Measurements from ENCODE around the gene ARHGAP10.
A peak's percentile ranks its signal among the peaks of the same experiment; 100 is the strongest.
"Not testable (repeated sequence)": the region's sequence is repeated elsewhere in the genome, so short reads cannot be mapped to it uniquely, and the experiment has no call there.

The ARHGAP10 gene

GRCh38 chr4:147847751-147848590 lies 116.1 kb downstream of the ARHGAP10 start:
- no peak for DNase-seq (ENCODE audit: low read depth)

- no peak for DNase-seq (ENCODE audit: low read depth)
Measured at GRCh38 chr4:147848634-147849033, 116.7 kb downstream of the ARHGAP10 start.

GRCh38 chr4:147851135-147851534 lies 119.2 kb downstream of the ARHGAP10 start:
- DNase-seq (ENCODE audit: low read depth): no peak

- no peak for DNase-seq (ENCODE audit: low read depth)
Measured at GRCh38 chr4:147853706-147854105, 121.8 kb downstream of the ARHGAP10 start.

- no peak for DNase-seq (ENCODE audit: low read depth)
Measured at GRCh38 chr4:147854154-147854553, 122.3 kb downstream of the ARHGAP10 start.

GRCh38 chr4:147855571-147856009 lies 123.7 kb downstream of the ARHGAP10 start:
- no peak for DNase-seq (ENCODE audit: low read depth)

- DNase-seq (ENCODE audit: low read depth): no peak
Measured at GRCh38 chr4:147860960-147861359, 129.1 kb downstream of the ARHGAP10 start.

GRCh38 chr4:147862043-147862692 lies 130.3 kb downstream of the ARHGAP10 start:
- DNase-seq (ENCODE audit: low read depth): no peak

- DNase-seq (ENCODE audit: low read depth): no peak
Measured at GRCh38 chr4:147863111-147863747, 131.3 kb downstream of the ARHGAP10 start.

- DNase-seq (ENCODE audit: low read depth): no peak
Measured at GRCh38 chr4:147863808-147864472, 132.1 kb downstream of the ARHGAP10 start.

- DNase-seq (ENCODE audit: low read depth): no peak
Measured at GRCh38 chr4:147864607-147865006, 132.7 kb downstream of the ARHGAP10 start.

- no peak for DNase-seq (ENCODE audit: low read depth)
Measured at GRCh38 chr4:147865926-147866325, 134.0 kb downstream of the ARHGAP10 start.

GRCh38 chr4:147866532-147867271 lies 134.8 kb downstream of the ARHGAP10 start:
- DNase-seq (ENCODE audit: low read depth): peak; percentile 67

- no peak for DNase-seq (ENCODE audit: low read depth)
Measured at GRCh38 chr4:147874109-147874508, 142.2 kb downstream of the ARHGAP10 start.

- no peak for DNase-seq (ENCODE audit: low read depth)
Measured at GRCh38 chr4:147877308-147877771, 145.5 kb downstream of the ARHGAP10 start.

GRCh38 chr4:147879676-147880075 lies 147.8 kb downstream of the ARHGAP10 start:
- DNase-seq (ENCODE audit: low read depth): no peak

GRCh38 chr4:147880511-147880910 lies 148.6 kb downstream of the ARHGAP10 start:
- no peak for DNase-seq (ENCODE audit: low read depth)

- DNase-seq (ENCODE audit: low read depth): no peak
Measured at GRCh38 chr4:147884536-147884935, 152.6 kb downstream of the ARHGAP10 start.

GRCh38 chr4:147885216-147885615 lies 153.3 kb downstream of the ARHGAP10 start:
- DNase-seq (ENCODE audit: low read depth): not testable (repeated sequence)

- DNase-seq (ENCODE audit: low read depth): no peak
Measured at GRCh38 chr4:147891476-147892115, 159.7 kb downstream of the ARHGAP10 start.

GRCh38 chr4:147899512-147899911 lies 167.6 kb downstream of the ARHGAP10 start:
- DNase-seq (ENCODE audit: low read depth): no peak

Data from T-helper 22 cell (primary cell).